Measurements from ENCODE around the gene CELA3A. TPM values are rescaled to one million over a fixed set of nuclear protein-coding genes. Genes with fewer than 3 reads are reported as not detected.

CELA3A gene
- total RNA-seq, 4 donors from 2014 or later = not detected

DNA sequence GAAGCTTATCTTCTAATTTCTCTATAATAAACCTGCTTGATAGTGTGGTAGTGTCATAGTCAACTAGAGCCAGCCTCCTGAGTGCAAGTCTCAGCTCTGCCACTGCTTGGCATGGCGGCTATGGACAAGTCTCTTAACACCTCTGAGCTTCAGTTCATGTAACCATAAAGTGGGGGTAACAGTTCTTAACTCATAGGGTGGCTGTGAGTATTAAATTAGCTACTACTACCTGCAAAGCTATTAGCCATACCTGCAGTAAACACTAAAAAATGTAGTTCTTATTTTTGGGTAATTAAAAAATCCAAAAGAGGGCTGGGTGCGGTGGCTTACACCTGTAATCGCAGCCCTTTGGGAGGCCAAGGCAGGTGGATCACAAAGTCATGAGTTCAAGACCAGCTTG lies 48.9 kb downstream of the CELA3A start:
- intact Hi-C loops (cut with DNase I) = no loop called here
- H3K27me3 ChIP-seq = no peaks in the 10 kb centered on the region
- WGBS, 2 donors = 96 to 100% methylated on average over 3 of the region's 3 CpGs
- no peak for DNase-seq
- TF ChIP-seq, protein P1, sequence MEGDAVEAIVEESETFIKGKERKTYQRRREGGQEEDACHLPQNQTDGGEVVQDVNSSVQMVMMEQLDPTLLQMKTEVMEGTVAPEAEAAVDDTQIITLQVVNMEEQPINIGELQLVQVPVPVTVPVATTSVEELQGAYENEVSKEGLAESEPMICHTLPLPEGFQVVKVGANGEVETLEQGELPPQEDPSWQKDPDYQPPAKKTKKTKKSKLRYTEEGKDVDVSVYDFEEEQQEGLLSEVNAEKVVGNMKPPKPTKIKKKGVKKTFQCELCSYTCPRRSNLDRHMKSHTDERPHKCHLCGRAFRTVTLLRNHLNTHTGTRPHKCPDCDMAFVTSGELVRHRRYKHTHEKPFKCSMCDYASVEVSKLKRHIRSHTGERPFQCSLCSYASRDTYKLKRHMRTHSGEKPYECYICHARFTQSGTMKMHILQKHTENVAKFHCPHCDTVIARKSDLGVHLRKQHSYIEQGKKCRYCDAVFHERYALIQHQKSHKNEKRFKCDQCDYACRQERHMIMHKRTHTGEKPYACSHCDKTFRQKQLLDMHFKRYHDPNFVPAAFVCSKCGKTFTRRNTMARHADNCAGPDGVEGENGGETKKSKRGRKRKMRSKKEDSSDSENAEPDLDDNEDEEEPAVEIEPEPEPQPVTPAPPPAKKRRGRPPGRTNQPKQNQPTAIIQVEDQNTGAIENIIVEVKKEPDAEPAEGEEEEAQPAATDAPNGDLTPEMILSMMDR (IDR thresholded peaks at IDR 0.05) = no peak
- H3K36me3 ChIP-seq = no peaks in the 10 kb centered on the region
- no peaks in the 10 kb centered on the region for H3K9me3 ChIP-seq
- H3K4me3 ChIP-seq (replicated peaks in 1 of 3) = no peak overlapping the region
- H3K27ac ChIP-seq = no peak overlapping the region
- peaks cover 12 to 14% of the 10 kb centered on the region in 2 donors for H3K4me1 ChIP-seq

DNA sequence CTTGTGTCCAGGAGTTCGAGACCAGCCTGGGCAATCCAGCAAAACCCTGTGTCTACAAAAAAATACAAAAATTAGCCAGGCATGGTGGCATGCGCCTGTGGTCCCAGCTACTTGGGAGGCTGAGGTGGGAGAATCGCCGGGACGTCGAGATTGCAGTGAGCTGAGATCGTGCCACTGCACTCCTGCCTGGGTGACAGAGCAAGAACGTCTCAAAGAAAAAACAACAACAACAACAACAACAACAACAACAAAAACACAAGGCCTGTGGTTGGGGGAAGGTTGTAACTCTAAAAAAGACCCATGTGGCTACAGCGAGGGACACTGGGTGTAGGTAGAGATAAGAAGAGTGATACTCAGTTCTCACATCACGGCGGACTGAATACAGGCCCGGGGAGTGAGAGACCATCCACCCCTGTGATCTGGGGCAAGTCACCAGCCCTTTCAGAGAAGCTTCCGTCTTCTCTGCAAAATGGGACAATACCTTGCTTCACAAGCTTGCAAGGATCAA lies 50.2 kb downstream of the CELA3A start:
- Histone ChIP-seq H3K9me3 (no peaks in the 10 kb centered on the region), H3K27me3 (no peaks in the 10 kb centered on the region), H3K4me1 (peaks cover 24 to 25% of the 10 kb centered on the region in 2 donors), H3K4me3 (replicated peaks in 1 of 3) (no peak overlapping the region), H3K27ac (no peak overlapping the region), H3K36me3 (no peaks in the 10 kb centered on the region)
- DNase-seq = no peak
- intact Hi-C loops (cut with DNase I) = no loop called here
- 87 to 90% methylated on average over 13 of the region's 13 CpGs for whole genome bisulfite sequencing, 2 donors
- TF ChIP-seq, protein P1 (IDR thresholded peaks at IDR 0.05) = no peak
- TF ChIP-seq POLR2A (IDR thresholded peaks at IDR 0.05) = no peak

DNA sequence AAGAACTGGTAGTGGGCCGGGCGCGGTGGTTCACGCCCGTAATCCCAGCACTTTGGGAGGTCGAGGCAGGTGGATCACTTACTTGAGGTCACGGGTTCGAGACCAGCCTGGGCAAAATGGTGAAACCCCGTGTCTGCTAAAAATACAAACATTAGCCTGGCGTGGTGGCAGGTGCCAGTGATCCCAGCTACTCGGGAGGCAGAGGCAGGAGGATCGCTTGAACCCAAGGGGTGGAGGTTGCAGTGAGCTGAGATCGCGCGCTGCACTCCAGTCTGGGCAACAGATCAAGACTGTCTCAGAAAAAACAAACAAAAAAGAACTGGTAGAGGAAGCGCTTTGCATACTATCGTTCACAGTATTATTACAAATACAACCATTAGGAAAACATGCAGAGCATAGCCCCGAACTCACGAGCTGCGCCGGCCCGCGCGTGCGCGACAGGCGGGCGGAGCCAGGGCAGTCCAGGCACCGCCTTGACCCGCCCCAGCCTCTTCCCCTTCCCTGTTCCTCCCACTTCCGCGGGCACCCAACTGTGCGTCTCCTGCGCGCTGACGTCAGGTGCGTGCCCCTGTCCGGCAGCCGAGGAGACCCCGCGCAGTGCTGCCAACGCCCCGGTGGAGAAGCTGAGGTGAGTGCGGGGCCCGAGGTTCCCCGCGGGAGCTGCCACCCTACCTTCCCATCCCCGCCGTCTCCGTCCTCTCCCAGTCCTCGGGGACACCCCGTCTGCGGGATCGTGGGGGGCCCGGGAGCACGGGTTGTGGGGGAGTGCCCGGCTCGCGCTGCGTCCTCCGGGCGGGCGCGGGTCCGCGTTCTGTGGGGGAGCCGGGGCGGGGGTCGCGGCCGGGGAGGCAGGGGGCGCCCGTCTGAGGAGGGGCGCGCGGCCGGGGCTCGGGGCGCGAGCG lies 50.9 kb downstream of the CELA3A start, which contains the start of gene CDC42:
CDC42 (plus strand) TSS at position 595 of the 902 bp plus-strand sequence. CDS start 25,770 bp downstream, outside the sequence.
- H3K27ac ChIP-seq = peak within 1 kb of the TSS; percentile 96 to 97 (median 96)
- H3K4me1 ChIP-seq = peaks cover 28 to 32% of the 10 kb centered on the region in 2 donors
- no peaks in the 10 kb centered on the region for H3K9me3 ChIP-seq
- no peaks in the 10 kb centered on the region for H3K36me3 ChIP-seq
- DNase-seq = peak; percentile 98
- intact Hi-C loops (cut with DNase I) = no loop called here
- WGBS, 2 donors = 32 to 34% methylated on average over 39 of the region's 81 CpGs
- H3K4me3 ChIP-seq (replicated peaks in 1 of 3) = peak within 1 kb of the TSS; percentile 85 to 96 (median 94)
- H3K27me3 ChIP-seq = no peaks in the 10 kb centered on the region
- TF ChIP-seq, protein P1 (IDR thresholded peaks at IDR 0.05) = no peak
- TF ChIP-seq POLR2A (IDR thresholded peaks at IDR 0.05) = peak; percentile 92 to 97

DNA sequence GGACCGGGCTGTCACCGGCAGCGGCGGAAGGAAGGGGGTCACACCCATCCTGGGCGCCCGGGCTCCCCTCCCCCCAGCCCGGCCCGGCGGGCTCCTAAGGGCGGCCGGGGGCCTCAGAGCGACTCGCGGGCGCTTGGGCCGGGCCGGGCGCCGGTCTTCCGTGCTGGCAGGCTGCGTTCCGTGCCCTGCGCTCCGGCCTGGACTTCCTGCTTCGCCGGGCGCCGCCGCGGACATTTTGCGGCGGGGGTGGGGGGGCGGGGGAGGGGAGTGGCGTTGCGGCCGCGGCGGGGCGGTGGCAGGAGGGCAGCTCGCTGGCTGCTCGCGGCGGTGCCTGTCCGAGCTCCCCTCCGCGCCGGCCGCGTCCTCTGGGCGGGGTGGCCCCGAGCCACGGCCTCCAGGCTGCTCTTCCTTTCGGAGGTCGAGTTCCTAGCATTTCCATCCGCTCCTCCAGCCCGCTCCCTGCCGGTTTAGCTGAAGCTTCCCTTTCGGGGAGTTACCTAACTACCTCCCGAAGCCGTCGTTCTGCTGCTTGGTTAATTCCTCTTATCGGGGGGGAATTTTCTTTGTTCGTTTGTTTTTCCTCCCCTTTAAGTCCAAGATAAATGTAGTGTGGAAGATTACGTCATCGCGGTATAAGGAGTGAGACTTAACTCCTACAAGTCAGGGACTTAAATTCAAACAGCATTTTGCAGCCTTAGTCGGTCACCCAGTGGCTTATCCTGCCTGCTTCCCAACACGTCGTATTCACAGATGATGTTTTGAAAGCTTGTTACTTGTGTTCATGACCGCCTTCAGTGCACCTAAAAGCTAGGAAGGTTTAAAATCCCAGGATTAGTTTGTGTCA lies 51.8 kb downstream of the CELA3A start:
- TF ChIP-seq, protein P1 (IDR thresholded peaks at IDR 0.05) = no peak
- TF ChIP-seq POLR2A (IDR thresholded peaks at IDR 0.05) = peak in 1 of 2 donors; percentile 44
- Histone ChIP-seq H3K27me3 (no peaks in the 10 kb centered on the region), H3K27ac (peak overlapping the region; percentile 96 to 97 (median 96)), H3K9me3 (no peaks in the 10 kb centered on the region), H3K4me3 (replicated peaks in 1 of 3) (peak overlapping the region; percentile 85 to 96 (median 94)), H3K36me3 (no peaks in the 10 kb centered on the region), H3K4me1 (peaks cover 32 to 38% of the 10 kb centered on the region in 2 donors)
- DNase-seq = peak; percentile 61
- intact Hi-C loops (cut with DNase I) = no loop called here
- 0 to 1% methylated on average over 18 to 34 of the region's 70 CpGs for WGBS, 2 donors
